ENCODE data around the gene PMEL.
"Not testable (repeated sequence)": the region's sequence is repeated elsewhere in the genome, so short reads cannot be mapped to it uniquely, and the experiment has no call there.

Gene PMEL

GRCh38 chr12:55940065-55940732 is 25.6 kb downstream of the PMEL start:
- DNase-seq = peak; percentile 84

- no peak for DNase-seq
These were observed 26.9 kb downstream of the PMEL start for GRCh38 chr12:55938826-55939501.

GRCh38 chr12:55937981-55938380 is 27.9 kb downstream of the PMEL start:
- DNase-seq = no peak

- peak; percentile 50 for DNase-seq
These were observed 30.1 kb downstream of the PMEL start for GRCh38 chr12:55935738-55936151.

GRCh38 chr12:55934773-55935172 is 31.1 kb downstream of the PMEL start:
- DNase-seq = no peak

GRCh38 chr12:55933799-55934742 is 31.8 kb downstream of the PMEL start:
- DNase-seq = no peak

- no peak for DNase-seq
These were observed 32.6 kb downstream of the PMEL start for GRCh38 chr12:55933169-55933798.

GRCh38 chr12:55932551-55932910 is 33.3 kb downstream of the PMEL start:
- peak; percentile 44 for DNase-seq

GRCh38 chr12:55931780-55932550 is 33.9 kb downstream of the PMEL start:
- DNase-seq = peak; percentile 37

GRCh38 chr12:55931317-55931779 is 34.5 kb downstream of the PMEL start:
- no peak for DNase-seq

GRCh38 chr12:55930771-55931316 is 35.0 kb downstream of the PMEL start, which contains the start of gene DGKA:
TSS of gene DGKA (plus strand) at chr12:55931162. CDS start at chr12:55936504, 5,342 bp downstream.
- peak; percentile 64 for DNase-seq

- DNase-seq = peak; percentile 81
These were observed 36.5 kb downstream of the PMEL start for GRCh38 chr12:55929306-55929791.

- peak; percentile 51 for DNase-seq
These were observed 38.0 kb downstream of the PMEL start, which contains the start of gene PYM1 for GRCh38 chr12:55927588-55928502. TSS of gene PYM1 (minus strand) at chr12:55927894. CDS start at chr12:55927761, 133 bp downstream.

- peak; percentile 84 for DNase-seq
These were observed 38.9 kb downstream of the PMEL start for GRCh38 chr12:55926738-55927587.

GRCh38 chr12:55925870-55926737 is 39.7 kb downstream of the PMEL start:
- no peak for DNase-seq

- no peak for DNase-seq
These were observed 40.5 kb downstream of the PMEL start for GRCh38 chr12:55925371-55925770.

GRCh38 chr12:55923648-55924047 is 42.2 kb downstream of the PMEL start:
- DNase-seq = not testable (repeated sequence)

GRCh38 chr12:55922126-55922525 is 43.7 kb downstream of the PMEL start:
- DNase-seq = no peak
